GM18909 (cell line): ENCODE measurements around the gene SAFB2.

Experiments
- ATAC-seq: cut with Tn5 transposase; IDR thresholded peaks from one replicate; pipeline ENCODE4 v1.9.1; 2021; ENCODE audit warnings: mild to moderate bottlenecking; ENCODE audit not compliant: unreplicated experiment, poor library complexity

Gene SAFB2

GRCh38 chr19:5586300-5587070 is 36.1 kb downstream of the SAFB2 start:
- ATAC-seq = no peak

- ATAC-seq = no peak
Observed at GRCh38 chr19:5585461-5586299, 36.9 kb downstream of the SAFB2 start.

GRCh38 chr19:5580161-5580571 is 42.4 kb downstream of the SAFB2 start:
- ATAC-seq = no peak

GRCh38 chr19:5579697-5580096 is 42.9 kb downstream of the SAFB2 start:
- no peak for ATAC-seq

GRCh38 chr19:5579286-5579685 is 43.3 kb downstream of the SAFB2 start:
- ATAC-seq = no peak

- no peak for ATAC-seq
Observed at GRCh38 chr19:5578097-5578846, 44.3 kb downstream of the SAFB2 start.

GRCh38 chr19:5575590-5575989 is 47.0 kb downstream of the SAFB2 start:
- ATAC-seq = no peak

GRCh38 chr19:5572556-5573286 is 49.9 kb downstream of the SAFB2 start:
- no peak for ATAC-seq

- no peak for ATAC-seq
Observed at GRCh38 chr19:5571777-5572176, 50.8 kb downstream of the SAFB2 start.

- ATAC-seq = no peak
Observed at GRCh38 chr19:5567970-5568407, 54.6 kb downstream of the SAFB2 start.

- ATAC-seq = no peak
Observed at GRCh38 chr19:5567360-5567969, 55.1 kb downstream of the SAFB2 start, which contains the start of gene TINCR. Gene TINCR (minus strand): TSS chr19:5567953.

GRCh38 chr19:5564930-5565329 is 57.6 kb downstream of the SAFB2 start:
- ATAC-seq = no peak

GRCh38 chr19:5563935-5564612 is 58.5 kb downstream of the SAFB2 start:
- ATAC-seq = no peak

GRCh38 chr19:5563008-5563431 is 59.6 kb downstream of the SAFB2 start:
- ATAC-seq = no peak

GRCh38 chr19:5562280-5562679 is 60.3 kb downstream of the SAFB2 start:
- ATAC-seq = no peak

GRCh38 chr19:5561559-5561958 is 61.0 kb downstream of the SAFB2 start:
- ATAC-seq = no peak

- ATAC-seq = no peak
Observed at GRCh38 chr19:5560156-5560555, 62.4 kb downstream of the SAFB2 start.

GRCh38 chr19:5559804-5560133 is 62.8 kb downstream of the SAFB2 start:
- ATAC-seq = no peak

- ATAC-seq = no peak
Observed at GRCh38 chr19:5558101-5558621, 64.4 kb downstream of the SAFB2 start.
